Mucosa of stomach (tissue), 1 donor: ENCODE measurements around the gene SFT2D2.

Experiments
- H3K27me3 ChIP-seq: one replicate; pipeline ENCODE4 v1.7.0; 2013; ENCODE audit warnings: mild to moderate bottlenecking, low read length; ENCODE audit not compliant: control insufficient read depth, insufficient read depth
- H3K36me3 ChIP-seq: one replicate; pipeline ENCODE4 v1.7.0; 2013; ENCODE audit warnings: low read length; ENCODE audit not compliant: control insufficient read depth, insufficient read depth
- H3K4me1 ChIP-seq: one replicate; pipeline ENCODE4 v1.7.0; 2013; ENCODE audit warnings: mild to moderate bottlenecking, low read length; ENCODE audit not compliant: control insufficient read depth, insufficient read depth
- H3K4me3 ChIP-seq: one replicate; pipeline ENCODE4 v1.7.0; 2013; ENCODE audit warnings: low read length
- H3K9ac ChIP-seq: one replicate; pipeline ENCODE4 v1.7.0; 2013; ENCODE audit warnings: mild to moderate bottlenecking, low read length, moderate library complexity
- H3K9me3 ChIP-seq: one replicate; pipeline ENCODE4 v1.7.0; 2013; ENCODE audit warnings: mild to moderate bottlenecking, low read length, moderate library complexity; ENCODE audit not compliant: control insufficient read depth
- donor health status: Pancreatic carcinoma.

Gene SFT2D2

GRCh38 chr1:168252204-168252733 is 26.5 kb downstream of the SFT2D2 start:
- Histone ChIP-seq H3K9me3 (peaks cover 4% of the 10 kb centered on the region), H3K9ac (no peak overlapping the region), H3K4me3 (no peak overlapping the region), H3K27me3 (no peaks in the 10 kb centered on the region), H3K4me1 (no peaks in the 10 kb centered on the region), H3K36me3 (peaks cover 7% of the 10 kb centered on the region)

GRCh38 chr1:168256164-168256563 is 30.4 kb downstream of the SFT2D2 start:
- peaks cover 4% of the 10 kb centered on the region for H3K9me3 ChIP-seq
- no peaks in the 10 kb centered on the region for H3K36me3 ChIP-seq
- H3K4me3 ChIP-seq = no peak overlapping the region
- no peak overlapping the region for H3K9ac ChIP-seq
- H3K4me1 ChIP-seq = no peaks in the 10 kb centered on the region
- no peaks in the 10 kb centered on the region for H3K27me3 ChIP-seq

- Histone ChIP-seq H3K27me3 (no peaks in the 10 kb centered on the region), H3K36me3 (no peaks in the 10 kb centered on the region), H3K4me3 (no peak overlapping the region), H3K9me3 (peaks cover 4% of the 10 kb centered on the region), H3K9ac (no peak overlapping the region), H3K4me1 (no peaks in the 10 kb centered on the region)
Measured at GRCh38 chr1:168257397-168257796, 31.6 kb downstream of the SFT2D2 start.

GRCh38 chr1:168259567-168259966 is 33.8 kb downstream of the SFT2D2 start:
- H3K4me3 ChIP-seq = no peak overlapping the region
- H3K36me3 ChIP-seq = no peaks in the 10 kb centered on the region
- H3K27me3 ChIP-seq = no peaks in the 10 kb centered on the region
- H3K9ac ChIP-seq = no peak overlapping the region
- no peaks in the 10 kb centered on the region for H3K4me1 ChIP-seq
- H3K9me3 ChIP-seq = peaks cover 4% of the 10 kb centered on the region

GRCh38 chr1:168260393-168260792 is 34.6 kb downstream of the SFT2D2 start:
- Histone ChIP-seq H3K27me3 (no peaks in the 10 kb centered on the region), H3K4me3 (no peak overlapping the region), H3K4me1 (no peaks in the 10 kb centered on the region), H3K9me3 (peaks cover 4% of the 10 kb centered on the region), H3K36me3 (no peaks in the 10 kb centered on the region), H3K9ac (no peak overlapping the region)

- no peaks in the 10 kb centered on the region for H3K27me3 ChIP-seq
- H3K4me3 ChIP-seq = no peak overlapping the region
- H3K9ac ChIP-seq = no peak overlapping the region
- H3K4me1 ChIP-seq = no peaks in the 10 kb centered on the region
- H3K36me3 ChIP-seq = no peaks in the 10 kb centered on the region
- H3K9me3 ChIP-seq = no peaks in the 10 kb centered on the region
Measured at GRCh38 chr1:168261390-168261789, 35.6 kb downstream of the SFT2D2 start.

GRCh38 chr1:168263130-168263529 is 37.3 kb downstream of the SFT2D2 start:
- Histone ChIP-seq H3K27me3 (no peaks in the 10 kb centered on the region), H3K4me1 (no peaks in the 10 kb centered on the region), H3K9ac (no peak overlapping the region), H3K36me3 (no peaks in the 10 kb centered on the region), H3K4me3 (no peak overlapping the region), H3K9me3 (no peaks in the 10 kb centered on the region)

- Histone ChIP-seq H3K36me3 (no peaks in the 10 kb centered on the region), H3K27me3 (no peaks in the 10 kb centered on the region), H3K9ac (no peak overlapping the region), H3K4me3 (no peak overlapping the region), H3K9me3 (no peaks in the 10 kb centered on the region), H3K4me1 (no peaks in the 10 kb centered on the region)
Measured at GRCh38 chr1:168264296-168264695, 38.5 kb downstream of the SFT2D2 start.

GRCh38 chr1:168265596-168265995 is 39.8 kb downstream of the SFT2D2 start:
- Histone ChIP-seq H3K36me3 (no peaks in the 10 kb centered on the region), H3K9me3 (no peaks in the 10 kb centered on the region), H3K27me3 (no peaks in the 10 kb centered on the region), H3K4me3 (no peak overlapping the region), H3K4me1 (no peaks in the 10 kb centered on the region), H3K9ac (no peak overlapping the region)

- no peaks in the 10 kb centered on the region for H3K9me3 ChIP-seq
- H3K4me3 ChIP-seq = no peak overlapping the region
- H3K9ac ChIP-seq = no peak overlapping the region
- no peaks in the 10 kb centered on the region for H3K36me3 ChIP-seq
- no peaks in the 10 kb centered on the region for H3K27me3 ChIP-seq
- no peaks in the 10 kb centered on the region for H3K4me1 ChIP-seq
Measured at GRCh38 chr1:168266644-168267186, 40.9 kb downstream of the SFT2D2 start.

GRCh38 chr1:168271636-168272035 is 45.8 kb downstream of the SFT2D2 start:
- no peaks in the 10 kb centered on the region for H3K36me3 ChIP-seq
- no peaks in the 10 kb centered on the region for H3K9me3 ChIP-seq
- H3K9ac ChIP-seq = no peak overlapping the region
- no peaks in the 10 kb centered on the region for H3K27me3 ChIP-seq
- H3K4me1 ChIP-seq = no peaks in the 10 kb centered on the region
- no peak overlapping the region for H3K4me3 ChIP-seq

- H3K27me3 ChIP-seq = no peaks in the 10 kb centered on the region
- no peaks in the 10 kb centered on the region for H3K9me3 ChIP-seq
- no peak overlapping the region for H3K4me3 ChIP-seq
- no peak overlapping the region for H3K9ac ChIP-seq
- H3K4me1 ChIP-seq = no peaks in the 10 kb centered on the region
- H3K36me3 ChIP-seq = no peaks in the 10 kb centered on the region
Measured at GRCh38 chr1:168273575-168273974, 47.8 kb downstream of the SFT2D2 start.

GRCh38 chr1:168279253-168279652 is 53.4 kb downstream of the SFT2D2 start:
- Histone ChIP-seq H3K27me3 (no peaks in the 10 kb centered on the region), H3K4me3 (no peak overlapping the region), H3K9ac (no peak overlapping the region), H3K36me3 (no peaks in the 10 kb centered on the region), H3K4me1 (no peaks in the 10 kb centered on the region), H3K9me3 (no peaks in the 10 kb centered on the region)
